OCI-LY1 (cell line): ENCODE measurements around the gene GIPR.

Experiments
- H2AFZ ChIP-seq: fragments of 200-600 bp; sonication (generic), shearing (Covaris generic); 2 replicates; pipeline ENCODE4 v1.6.0; 2014; ENCODE audit warnings: antibody characterized with exemption, mild to moderate bottlenecking, low read length
- H3F3A ChIP-seq: fragments of 200-600 bp; sonication (generic), shearing (Covaris generic); 2 replicates; pipeline ENCODE4 v1.6.0; 2014; ENCODE audit warnings: mild to moderate bottlenecking, antibody characterized with exemption, low read length, moderate library complexity; ENCODE audit not compliant: insufficient read depth
- H3K27ac ChIP-seq: fragments of 200-600 bp; sonication (generic); 2 replicates; pipeline ENCODE4 v1.5.1; 2014; ENCODE audit warnings: low read length, mixed run types, mild to moderate bottlenecking, low read depth; ENCODE audit not compliant: poor library complexity, severe bottlenecking
- H3K27me3 ChIP-seq: fragments of 200-600 bp; sonication (generic); 2 replicates; pipeline ENCODE4 v1.6.0; 2014; ENCODE audit warnings: antibody characterized with exemption, mild to moderate bottlenecking, low read length, moderate library complexity; ENCODE audit not compliant: insufficient read depth
- H3K36me3 ChIP-seq: fragments of 200-600 bp; sonication (generic); 2 replicates; pipeline ENCODE4 v1.6.1; 2014; ENCODE audit warnings: mild to moderate bottlenecking, antibody characterized with exemption, low read length, moderate library complexity, mixed read lengths; ENCODE audit not compliant: insufficient read depth
- H3K4me1 ChIP-seq: fragments of 200-600 bp; sonication (generic); 2 replicates; pipeline ENCODE4 v1.5.1; 2014; ENCODE audit warnings: mild to moderate bottlenecking, low read length, moderate library complexity; ENCODE audit not compliant: insufficient read depth, severe bottlenecking
- H3K4me2 ChIP-seq: fragments of 200-600 bp; sonication (generic), shearing (Covaris generic); 2 replicates; pipeline ENCODE4 v1.6.1; 2014; ENCODE audit warnings: low read length
- H3K4me3 ChIP-seq: fragments of 200-600 bp; sonication (generic); 2 replicates; pipeline ENCODE4 v1.5.1; 2014; ENCODE audit warnings: low read length, low read depth, mild to moderate bottlenecking, mixed read lengths; ENCODE audit not compliant: poor library complexity, severe bottlenecking
- H3K79me2 ChIP-seq: fragments of 200-600 bp; shearing (Covaris generic); 2 replicates; pipeline ENCODE4 v1.6.1; 2016; ENCODE audit warnings: mixed run types, low read length, mixed read lengths; ENCODE audit not compliant: insufficient read depth
- H3K9ac ChIP-seq: fragments of 200-600 bp; sonication (generic), shearing (Covaris generic); 2 replicates; pipeline ENCODE4 v1.6.1; 2014; ENCODE audit warnings: mild to moderate bottlenecking, low read length, mixed read lengths
- H3K9me2 ChIP-seq: fragments of 200-600 bp; sonication (generic), shearing (Covaris generic); 2 replicates; pipeline ENCODE4 v1.6.1; 2014; ENCODE audit warnings: low read depth, mild to moderate bottlenecking, low read length, mixed read lengths
- H3K9me3 ChIP-seq: fragments of 200-600 bp; shearing (Covaris generic); 2 replicates; pipeline ENCODE4 v1.6.1; 2014; ENCODE audit warnings: low read length, mixed read lengths
- H4K20me1 ChIP-seq: fragments of 200-600 bp; sonication (generic), shearing (Covaris generic); 2 replicates; pipeline ENCODE4 v1.6.0; 2016; ENCODE audit warnings: mild to moderate bottlenecking, low read length; ENCODE audit not compliant: insufficient read depth
- CTCF ChIP-seq: fragments of 200-600 bp; sonication (generic), shearing (Covaris generic); IDR thresholded peaks from 2 replicates; pipeline ENCODE4 v1.5.1; 2017; ENCODE audit warnings: mild to moderate bottlenecking, antibody characterized with exemption, low read length, moderate library complexity, mixed read lengths
- EZH2 ChIP-seq: fragments of 200-600 bp; sonication (generic), shearing (Covaris generic); IDR thresholded peaks from 2 replicates; pipeline ENCODE4 v1.8.0; 2017; ENCODE audit warnings: borderline replicate concordance, mixed run types, mild to moderate bottlenecking, antibody characterized with exemption, low read length, moderate library complexity, mixed read lengths

Gene GIPR

DNA sequence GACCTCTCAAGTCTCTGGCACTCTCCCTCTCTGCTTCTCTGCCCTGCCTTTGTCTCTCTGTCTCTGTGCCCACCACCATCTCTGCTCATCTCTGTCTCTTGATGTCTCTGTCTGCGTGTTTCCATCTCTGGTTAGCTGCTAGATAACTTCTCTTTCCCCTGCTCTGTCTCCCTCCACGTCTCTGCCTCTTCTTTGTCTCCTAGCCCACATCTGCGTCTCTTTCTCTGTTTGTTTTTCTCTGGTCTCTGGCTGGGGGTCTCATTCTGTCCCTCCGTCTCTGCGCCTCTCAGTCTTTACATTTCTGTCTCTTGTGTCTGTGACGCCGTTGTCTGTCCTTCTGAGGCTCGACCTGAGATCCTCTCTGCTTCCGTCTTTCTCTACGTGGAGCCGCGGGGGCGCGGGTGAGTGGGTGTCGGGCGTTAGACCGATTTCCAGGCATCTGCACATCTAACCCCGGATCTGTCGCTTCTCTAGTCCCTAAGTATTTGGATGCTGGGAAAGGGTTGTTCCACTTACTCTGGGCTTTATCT is 386 bp downstream of the GIPR start:
- Histone ChIP-seq H2AFZ (no peak overlapping the region; the same call in 1 of the 2 replicates), H3K9me3 (no peaks in the 10 kb centered on the region), H4K20me1 (no peaks in the 10 kb centered on the region), H3K4me1 (peaks cover 29% of the 10 kb centered on the region), H3K9me2 (no peaks in the 10 kb centered on the region), H3K9ac (peak overlapping the region; percentile 68), H3K27me3 (no peaks in the 10 kb centered on the region), H3K79me2 (no peaks in the 10 kb centered on the region), H3K4me2 (peak overlapping the region; percentile 90), H3K4me3 (peak overlapping the region; percentile 72), H3K36me3 (no peaks in the 10 kb centered on the region), H3K27ac (peak overlapping the region; percentile 61), H3F3A (no peaks in the 10 kb centered on the region)
- no peak for TF ChIP-seq CTCF
- no peak for TF ChIP-seq EZH2

GRCh38 chr19:45670670-45671453 is 2.8 kb downstream of the GIPR start:
- Histone ChIP-seq H4K20me1 (no peaks in the 10 kb centered on the region), H3K4me1 (peaks cover 29% of the 10 kb centered on the region), H3F3A (no peaks in the 10 kb centered on the region), H2AFZ (no peak overlapping the region), H3K9me3 (no peaks in the 10 kb centered on the region), H3K4me2 (no peak overlapping the region), H3K4me3 (no peak overlapping the region), H3K9ac (no peak overlapping the region), H3K27ac (no peak overlapping the region), H3K27me3 (no peaks in the 10 kb centered on the region), H3K9me2 (no peaks in the 10 kb centered on the region), H3K36me3 (no peaks in the 10 kb centered on the region), H3K79me2 (no peaks in the 10 kb centered on the region)
- TF ChIP-seq EZH2 (no peak), CTCF (no peak)

DNA sequence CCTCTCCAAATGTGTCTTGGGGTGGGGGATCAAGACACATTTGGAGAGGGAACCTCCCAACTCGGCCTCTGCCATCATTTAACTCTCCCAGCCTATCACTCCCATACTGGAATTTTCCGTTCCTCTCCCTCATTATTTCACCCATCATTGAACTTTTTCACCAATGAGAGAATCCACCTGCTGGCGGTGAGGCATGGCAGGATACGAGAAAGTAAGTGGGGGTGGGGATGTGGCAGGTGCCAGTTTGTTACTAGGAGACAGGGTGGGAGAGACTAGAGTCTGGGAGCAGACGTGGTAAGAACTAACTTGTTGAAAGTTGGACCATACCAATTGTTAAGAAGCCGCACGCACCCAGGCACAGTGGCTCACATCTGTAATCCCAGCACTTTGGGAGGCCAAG is 6.9 kb downstream of the GIPR start:
- H3K27ac ChIP-seq: no peak overlapping the region
- H3K4me2 ChIP-seq: no peak overlapping the region
- H3K27me3 ChIP-seq: no peaks in the 10 kb centered on the region
- H3K4me1 ChIP-seq: peaks cover 25% of the 10 kb centered on the region
- no peaks in the 10 kb centered on the region for H3K9me2 ChIP-seq
- no peaks in the 10 kb centered on the region for H3K79me2 ChIP-seq
- no peak overlapping the region for H3K4me3 ChIP-seq
- no peaks in the 10 kb centered on the region for H3K36me3 ChIP-seq
- no peaks in the 10 kb centered on the region for H4K20me1 ChIP-seq
- TF ChIP-seq EZH2 (no peak), CTCF (no peak)
- H2AFZ ChIP-seq: no peak overlapping the region
- no peaks in the 10 kb centered on the region for H3F3A ChIP-seq
- no peak overlapping the region for H3K9ac ChIP-seq
- no peaks in the 10 kb centered on the region for H3K9me3 ChIP-seq
